ENCODE measurements around the gene FOXO3. TPM values are rescaled to one million over a fixed set of nuclear protein-coding genes. Genes with fewer than 3 reads are reported as not detected.

FOXO3 gene
- polyA plus RNA-seq, 1 donor (not counting 4 experiments of a cell fraction or from before 2014, with no cell fraction given), result 17.6 TPM

GRCh38 chr6:108610957-108611586, 50.4 kb downstream of the FOXO3 start:
- Histone ChIP-seq H3K27me3 (ENCODE audit: control insufficient read depth, extremely low read depth, insufficient read depth, low read length) (no peaks in the 10 kb centered on the region), H3K4me1 (ENCODE audit: control insufficient read depth, extremely low read depth, insufficient read depth, low read length) (peaks cover 23% of the 10 kb centered on the region), H4K20me1 (ENCODE audit: control insufficient read depth, extremely low read depth, insufficient read depth, low read length) (peaks cover 13% of the 10 kb centered on the region), H3K36me3 (ENCODE audit: control insufficient read depth in 2 of 2, extremely low read depth in 1 of 2, insufficient read depth in 2 of 2, low read length in 2 of 2) (no peaks in the 10 kb centered on the region), H2AFZ (ENCODE audit: control insufficient read depth, low read length) (no peak overlapping the region), H3K9ac (ENCODE audit: control insufficient read depth, extremely low read depth, insufficient read depth, low read length) (no peak overlapping the region), H3K4me2 (ENCODE audit: control insufficient read depth, extremely low read depth, insufficient read depth, low read depth, low read length) (no peak overlapping the region), H3K4me3 (ENCODE audit: control insufficient read depth in 2 of 3, extremely low read depth in 1 of 3, insufficient read depth in 2 of 3, low read depth in 1 of 3, low read length in 3 of 3) (no peak overlapping the region), H3K9me3 (ENCODE audit: control insufficient read depth, low read depth, low read length) (no peaks in the 10 kb centered on the region), H3K9me1 (ENCODE audit: control insufficient read depth, extremely low read depth, insufficient read depth, low read length) (no peaks in the 10 kb centered on the region), H3K27ac (ENCODE audit: control insufficient read depth, insufficient read depth, low read length) (no peak overlapping the region), H3K79me2 (ENCODE audit: control insufficient read depth, insufficient read depth, low read length) (peaks cover 69% of the 10 kb centered on the region)
- dilution Hi-C loops (cut with MboI; ENCODE audit: extremely low pct_ligation_motif_present, low sequenced_read_pairs), result no loop called here
- no peak for DNase-seq (ENCODE audit: low read depth, low spot score)
- TF ChIP-seq, protein P1, sequence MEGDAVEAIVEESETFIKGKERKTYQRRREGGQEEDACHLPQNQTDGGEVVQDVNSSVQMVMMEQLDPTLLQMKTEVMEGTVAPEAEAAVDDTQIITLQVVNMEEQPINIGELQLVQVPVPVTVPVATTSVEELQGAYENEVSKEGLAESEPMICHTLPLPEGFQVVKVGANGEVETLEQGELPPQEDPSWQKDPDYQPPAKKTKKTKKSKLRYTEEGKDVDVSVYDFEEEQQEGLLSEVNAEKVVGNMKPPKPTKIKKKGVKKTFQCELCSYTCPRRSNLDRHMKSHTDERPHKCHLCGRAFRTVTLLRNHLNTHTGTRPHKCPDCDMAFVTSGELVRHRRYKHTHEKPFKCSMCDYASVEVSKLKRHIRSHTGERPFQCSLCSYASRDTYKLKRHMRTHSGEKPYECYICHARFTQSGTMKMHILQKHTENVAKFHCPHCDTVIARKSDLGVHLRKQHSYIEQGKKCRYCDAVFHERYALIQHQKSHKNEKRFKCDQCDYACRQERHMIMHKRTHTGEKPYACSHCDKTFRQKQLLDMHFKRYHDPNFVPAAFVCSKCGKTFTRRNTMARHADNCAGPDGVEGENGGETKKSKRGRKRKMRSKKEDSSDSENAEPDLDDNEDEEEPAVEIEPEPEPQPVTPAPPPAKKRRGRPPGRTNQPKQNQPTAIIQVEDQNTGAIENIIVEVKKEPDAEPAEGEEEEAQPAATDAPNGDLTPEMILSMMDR (optimal IDR thresholded peaks at IDR 0.05 in 1 of 3, IDR thresholded peaks at IDR 0.05 in 1 of 3, conservative IDR thresholded peaks at IDR 0.05 in 1 of 3; ENCODE audit: extremely low read depth in 1 of 3, insufficient read depth in 2 of 3, low read length in 3 of 3), result no peak
- TF ChIP-seq EZH2 (IDR thresholded peaks at IDR 0.05; ENCODE audit: low read length), result no peak
- FAIRE-seq, result peak; percentile 23

DNA sequence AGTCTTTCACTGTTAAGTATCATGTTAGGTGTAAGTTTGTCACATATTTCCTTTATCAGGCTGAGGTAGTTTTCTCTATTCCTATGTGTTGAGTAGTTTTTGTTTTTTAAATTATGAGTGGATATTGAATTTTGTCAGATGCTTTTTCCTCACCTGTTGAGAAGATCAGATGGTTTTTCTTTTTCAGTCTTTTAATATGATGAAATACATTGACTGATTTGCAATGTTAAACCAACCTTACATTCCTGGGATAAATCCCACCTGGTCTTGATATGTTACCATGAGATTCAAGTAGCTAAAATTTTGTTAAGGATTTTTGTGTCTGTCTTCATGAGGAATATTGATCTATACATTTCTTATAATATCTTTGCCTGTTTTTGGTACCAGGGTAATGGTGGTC, 52.1 kb downstream of the FOXO3 start:
- peaks cover 13% of the 10 kb centered on the region for H4K20me1 ChIP-seq (ENCODE audit: control insufficient read depth, extremely low read depth, insufficient read depth, low read length)
- no peak overlapping the region for H3K27ac ChIP-seq (ENCODE audit: control insufficient read depth, insufficient read depth, low read length)
- dilution Hi-C loops (cut with MboI; ENCODE audit: extremely low pct_ligation_motif_present, low sequenced_read_pairs), result no loop called here
- H2AFZ ChIP-seq (ENCODE audit: control insufficient read depth, low read length), result no peak overlapping the region
- no peak for TF ChIP-seq EZH2 (IDR thresholded peaks at IDR 0.05; ENCODE audit: low read length)
- TF ChIP-seq, protein P1 (optimal IDR thresholded peaks at IDR 0.05 in 1 of 3, IDR thresholded peaks at IDR 0.05 in 1 of 3, conservative IDR thresholded peaks at IDR 0.05 in 1 of 3; ENCODE audit: extremely low read depth in 1 of 3, insufficient read depth in 2 of 3, low read length in 3 of 3), result no peak
- peaks cover 28% of the 10 kb centered on the region for H3K4me1 ChIP-seq (ENCODE audit: control insufficient read depth, extremely low read depth, insufficient read depth, low read length)
- H3K4me2 ChIP-seq (ENCODE audit: control insufficient read depth, extremely low read depth, insufficient read depth, low read depth, low read length), result no peak overlapping the region
- no peak overlapping the region for H3K4me3 ChIP-seq (ENCODE audit: control insufficient read depth in 2 of 3, extremely low read depth in 1 of 3, insufficient read depth in 2 of 3, low read depth in 1 of 3, low read length in 3 of 3)
- H3K27me3 ChIP-seq (ENCODE audit: control insufficient read depth, extremely low read depth, insufficient read depth, low read length), result no peaks in the 10 kb centered on the region
- no peak for DNase-seq (ENCODE audit: low read depth, low spot score)
- H3K36me3 ChIP-seq (ENCODE audit: control insufficient read depth in 2 of 2, extremely low read depth in 1 of 2, insufficient read depth in 2 of 2, low read length in 2 of 2), result no peaks in the 10 kb centered on the region
- FAIRE-seq, result no peak
- no peak overlapping the region for H3K9ac ChIP-seq (ENCODE audit: control insufficient read depth, extremely low read depth, insufficient read depth, low read length)
- no peaks in the 10 kb centered on the region for H3K9me3 ChIP-seq (ENCODE audit: control insufficient read depth, low read depth, low read length)
- H3K79me2 ChIP-seq (ENCODE audit: control insufficient read depth, insufficient read depth, low read length), result peaks cover 70% of the 10 kb centered on the region
- peaks cover 3% of the 10 kb centered on the region for H3K9me1 ChIP-seq (ENCODE audit: control insufficient read depth, extremely low read depth, insufficient read depth, low read length)
